NCI-H128 (cell line): ENCODE results near the gene RAPH1.
"Not testable (repeated sequence)": the region's sequence is repeated elsewhere in the genome, so short reads cannot be mapped to it uniquely, and the experiment has no call there.

Experiments
- DNase-seq: peaks from one replicate; lab custom pipeline; 2025; ENCODE audit not compliant: unreplicated experiment; lab: John Stamatoyannopoulos, UW

Gene RAPH1

GRCh38 chr2:203372706-203373105 lies 162.4 kb downstream of the RAPH1 start:
- DNase-seq = not testable (repeated sequence)

GRCh38 chr2:203366639-203367466 lies 168.2 kb downstream of the RAPH1 start:
- DNase-seq = no peak

GRCh38 chr2:203361922-203362321 lies 173.2 kb downstream of the RAPH1 start:
- DNase-seq = no peak

- DNase-seq = no peak
These were observed 173.6 kb downstream of the RAPH1 start for GRCh38 chr2:203361495-203361894.

- DNase-seq = no peak
These were observed 174.2 kb downstream of the RAPH1 start for GRCh38 chr2:203360833-203361430.

GRCh38 chr2:203359450-203359849 lies 175.7 kb downstream of the RAPH1 start:
- DNase-seq = no peak

GRCh38 chr2:203354966-203355365 lies 180.1 kb downstream of the RAPH1 start:
- DNase-seq = no peak

GRCh38 chr2:203352604-203353255 lies 182.4 kb downstream of the RAPH1 start:
- DNase-seq = no peak

GRCh38 chr2:203347375-203347774 lies 187.7 kb downstream of the RAPH1 start:
- DNase-seq = no peak

- no peak for DNase-seq
These were observed 188.5 kb downstream of the RAPH1 start for GRCh38 chr2:203346612-203347011.

GRCh38 chr2:203344667-203345066 lies 190.4 kb downstream of the RAPH1 start:
- DNase-seq = no peak
